Heart left ventricle (tissue), 16 donors: ENCODE results near the gene DOCK1. TPM values are rescaled to one million over a fixed set of nuclear protein-coding genes. Genes with fewer than 3 reads are reported as not detected.
A peak's percentile ranks its signal among the peaks of the same experiment; 100 is the strongest.

Experiments
- ATAC-seq, 4 donors: fragments of 200-7000 bp; cut with Tn5 transposase; one replicate each; pipeline ENCODE4 v1.9.1; 2020 to 2022; ENCODE audit warnings: moderate library complexity in 4 of 4, mild to moderate bottlenecking in 3 of 4, moderate number of reproducible peaks in 1 of 4
- DNase-seq, 5 donors: peaks; one replicate each; pipeline ENCODE4 v3.0.0-alpha.2; 2020
- H3K27ac ChIP-seq, 12 donors: fragments of 200-600 bp; sonication (generic) in 4 of 12; one replicate each; pipeline versions ENCODE4 v1.5.0 to v1.8.0; 2016 to 2022; ENCODE audit warnings: mild to moderate bottlenecking in 2 of 12
- H3K27me3 ChIP-seq, 9 donors: fragments of 200-600 bp; sonication (generic) in 2 of 9; one replicate each; pipeline versions ENCODE4 v1.5.1 to v1.8.0; 2016 to 2022; ENCODE audit warnings: mild to moderate bottlenecking in 3 of 9
- H3K36me3 ChIP-seq, 9 donors: fragments of 200-600 bp; sonication (generic) in 2 of 9; one replicate each; pipeline versions ENCODE4 v1.5.0 to v1.8.0; 2018 to 2022; ENCODE audit warnings: mild to moderate bottlenecking in 2 of 9
- H3K4me1 ChIP-seq, 12 donors: fragments of 200-600 bp; sonication (generic) in 4 of 12; one replicate each; pipeline versions ENCODE4 v1.5.0 to v1.8.0; 2016 to 2022; ENCODE audit warnings: mild to moderate bottlenecking in 3 of 12
- H3K4me3 ChIP-seq, 12 donors: fragments of 200-600 bp; sonication (generic) in 4 of 12; one replicate each; pipeline versions ENCODE4 v1.5.0 to v1.8.0; 2017 to 2022; ENCODE audit warnings: mild to moderate bottlenecking in 9 of 12, moderate library complexity in 4 of 12
- H3K9me3 ChIP-seq, 12 donors: fragments of 200-600 bp; sonication (generic) in 4 of 12; one replicate each; pipeline versions ENCODE4 v1.5.0 to v1.8.0; 2016 to 2022; ENCODE audit warnings: mild to moderate bottlenecking in 1 of 12
- CTCF ChIP-seq, 12 donors: fragments of 200-600 bp; sonication (generic) in 4 of 12; IDR thresholded peaks; one replicate each; pipeline versions ENCODE4 v1.5.0 to v1.8.0; 2018 to 2022; ENCODE audit warnings: antibody characterized with exemption in 12 of 12, mild to moderate bottlenecking in 5 of 12
- POLR2A ChIP-seq, 2 donors: fragments of 450-650 bp; IDR thresholded peaks; one replicate each; pipeline ENCODE4 v1.6.1; 2017; ENCODE audit warnings: antibody characterized with exemption in 2 of 2, mild to moderate bottlenecking in 2 of 2, moderate library complexity in 2 of 2
- WGBS, 4 donors: extraction: QIAGEN DNeasy Blood & Tissue Kit in 2 of 4; methylation state at CpG; one replicate each; pipeline versions ENCODE4 v1.1.5 to v1.1.7; 2013 to 2018; 5-methylcytosine and 5-hydroxymethylcytosine counted together
- intact Hi-C, 10 donors: fragments of 100-400 bp; cut with DNase I; formaldehyde crosslinking; loops; one replicate each; pipeline versions ENCODE4 v1.11.1 to v1.14.2; 2022
- polyA plus RNA-seq, 2 donors: library from polyadenylated mRNA; stranded (reverse); fragments of 200-250 nt; gene quantifications; one replicate each; pipeline ENCODE4 v1.2.3, GENCODE V29; 2013
- total RNA-seq, 9 donors: library from RNA; depleted of rRNA in 2 of 9; stranded (reverse); fragments of >200 nt in 2 of 9; fragmentation: NEBNext Ultra II Directional in 3 of 9; extraction: Animal tissue kit (Norgen Biotek cat#: 25700) in 3 of 9; gene quantifications; one replicate each; pipeline versions ENCODE4 v1.1.0 to v1.2.4, GENCODE V29; 2016 to 2023
- donor health status: ischemic (EF 13 %, LVEDD 7.1; RV severe dilation, severe dysfunction).
- donor health status: healthy with polysubstance abuse.
- donor health status: DM: no; HTN: yes; CAD: no.
- donor health status: DM: no; HTN: no; CAD: no.
- donor health status: ischemic (EF 25% LVEDD 6.9; RV normal size, moderate dysfunction).
- donor health status: ischemic (EF 25% LVEDD 5.7; RV mildly dilated, moderate dysfunction).
- donor health status: healthy.
- donor health status: DM: yes; HTN: yes; CAD: no.
- donor health status: ischemic (EF 35%, LVEDD 5.7; RV mildly dilated, moderate dysfunction).
- donor health status: nonischemic (EF 11% LVEDD 7.7; RV severe dilation, severe dysfunction).
- donor health status: DM: yes; HTN: yes; CAD: no.
- donor health status: PGD.
- donor health status: ischemic (EF 29% LVEDD 5.4; RV normal size, mild dysfunction).
- donor health status: nonischemic (EF 23%, LVEDD 6.1; RV moderate dilation, normal function).

Gene DOCK1
- total and polyA plus RNA-seq, 11 donors, result 5.0 to 31.6 (median 18.6) TPM

GRCh38 chr10:126907423-126907970 is 2.3 kb downstream of the DOCK1 start:
- Histone ChIP-seq H3K4me1 (peaks cover 0 to 51% (median 26%) of the 10 kb centered on the region in 12 donors), H3K27me3 (no peaks in the 10 kb centered on the region), H3K4me3 (no peak overlapping the region), H3K27ac (peak overlapping the region in 5 of 12 donors; percentile 37 to 88 (median 49)), H3K36me3 (peaks cover 0 to 6% (median 0%) of the 10 kb centered on the region in 9 donors), H3K9me3 (no peaks in the 10 kb centered on the region)
- no peak for TF ChIP-seq CTCF (IDR thresholded peaks at IDR 0.05)
- no peak for TF ChIP-seq POLR2A (IDR thresholded peaks at IDR 0.05)
- no peak for DNase-seq
- WGBS, 4 donors, result 95 to 97% (median 96%) methylated on average over 9 of the region's 9 CpGs
- no peak for ATAC-seq
- intact Hi-C loops, result loop anchor here in 3 of 10 donors (5.0 to 10.0 kb wide), 3 partner anchors 67 to 97 kb away; no protein-coding TSS in a partner anchor

GRCh38 chr10:126908225-126908624 is 3.0 kb downstream of the DOCK1 start:
- H3K27ac ChIP-seq, result peak overlapping the region in 9 of 12 donors; percentile 29 to 80 (median 49)
- no peak for DNase-seq
- H3K36me3 ChIP-seq, result peaks cover 0 to 6% (median 0%) of the 10 kb centered on the region in 9 donors
- no peaks in the 10 kb centered on the region for H3K27me3 ChIP-seq
- WGBS, 4 donors, result 57 to 70% (median 63%) methylated on average over 5 of the region's 5 CpGs
- no peak for TF ChIP-seq POLR2A (IDR thresholded peaks at IDR 0.05)
- TF ChIP-seq CTCF (IDR thresholded peaks at IDR 0.05), result no peak
- H3K4me3 ChIP-seq, result no peak overlapping the region
- intact Hi-C loops, result loop anchor here in 3 of 10 donors (5.0 to 10.0 kb wide), 3 partner anchors 67 to 97 kb away; no protein-coding TSS in a partner anchor
- no peaks in the 10 kb centered on the region for H3K9me3 ChIP-seq
- peak in 1 of 4 donors; percentile 58 for ATAC-seq
- H3K4me1 ChIP-seq, result peaks cover 0 to 51% (median 26%) of the 10 kb centered on the region in 12 donors

GRCh38 chr10:126908729-126909128 is 3.5 kb downstream of the DOCK1 start:
- Histone ChIP-seq H3K36me3 (peaks cover 0 to 6% (median 0%) of the 10 kb centered on the region in 9 donors), H3K27me3 (no peaks in the 10 kb centered on the region), H3K27ac (peak overlapping the region in 10 of 12 donors; percentile 16 to 80 (median 32)), H3K4me3 (no peak overlapping the region), H3K4me1 (peaks cover 0 to 51% (median 26%) of the 10 kb centered on the region in 12 donors), H3K9me3 (no peaks in the 10 kb centered on the region)
- ATAC-seq, result no peak
- DNase-seq, result no peak
- TF ChIP-seq POLR2A (IDR thresholded peaks at IDR 0.05) (no peak), CTCF (IDR thresholded peaks at IDR 0.05) (no peak)
- intact Hi-C loops, result loop anchor here in 3 of 10 donors (5.0 to 10.0 kb wide), 3 partner anchors 66 to 96 kb away; no protein-coding TSS in a partner anchor
- 53 to 72% (median 63%) methylated on average over 7 of the region's 7 CpGs for WGBS, 4 donors

GRCh38 chr10:126909147-126909546 is 3.9 kb downstream of the DOCK1 start:
- ATAC-seq (peak in 1 of 4 donors; percentile 59), DNase-seq (no peak)
- peaks cover 0 to 48% (median 25%) of the 10 kb centered on the region in 12 donors for H3K4me1 ChIP-seq
- H3K9me3 ChIP-seq, result no peaks in the 10 kb centered on the region
- H3K36me3 ChIP-seq, result peaks cover 0 to 6% (median 0%) of the 10 kb centered on the region in 9 donors
- TF ChIP-seq CTCF (IDR thresholded peaks at IDR 0.05), result no peak
- TF ChIP-seq POLR2A (IDR thresholded peaks at IDR 0.05), result no peak
- no peak overlapping the region for H3K4me3 ChIP-seq
- intact Hi-C loops, result loop anchor here in 3 of 10 donors (5.0 to 10.0 kb wide), 3 partner anchors 66 to 96 kb away; no protein-coding TSS in a partner anchor
- no peaks in the 10 kb centered on the region for H3K27me3 ChIP-seq
- H3K27ac ChIP-seq, result peak overlapping the region in 10 of 12 donors; percentile 16 to 80 (median 32)
- 36 to 72% (median 55%) methylated on average over 4 of the region's 4 CpGs for WGBS, 4 donors
